DOHH2 (cell line): Measurements from ENCODE around the gene FBXL12.

Experiments used
- EZH2phosphoT487 ChIP-seq: fragments of 200-600 bp; sonication (generic); IDR thresholded peaks from 2 replicates; pipeline ENCODE4 v1.6.1; 2017; ENCODE audit warnings: borderline replicate concordance, mild to moderate bottlenecking, antibody characterized with exemption, low read length, moderate library complexity, mixed read lengths
- TF ChIP-seq, protein P1 (sequence below): fragments of 200-600 bp; sonication (generic); IDR thresholded peaks from one replicate; pipeline ENCODE4 v1.5.1; 2014; ENCODE audit warnings: antibody characterized with exemption, mild to moderate bottlenecking, low read depth, low read length; ENCODE audit not compliant: poor library complexity, severe bottlenecking

DNA sequence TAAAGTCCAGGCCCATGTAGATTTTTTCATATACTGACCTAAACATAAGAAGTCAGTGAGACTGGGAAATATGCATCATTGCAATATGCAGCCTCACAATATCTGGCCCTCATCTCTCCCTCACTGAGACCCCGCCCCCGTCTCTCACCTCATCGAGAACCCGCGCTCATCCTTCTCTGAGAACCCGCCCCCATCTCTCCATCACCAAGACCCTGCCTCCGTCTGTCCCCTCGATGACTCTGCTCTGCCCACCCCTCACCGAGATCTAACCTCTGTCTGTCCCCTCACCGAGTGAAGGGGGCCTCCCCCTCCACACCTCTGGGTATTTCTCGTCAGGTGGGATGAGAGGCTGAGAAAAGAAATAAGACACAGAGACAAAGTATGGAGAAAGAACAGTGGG is 29.8 kb downstream of the FBXL12 start:
- TF ChIP-seq, protein P1, sequence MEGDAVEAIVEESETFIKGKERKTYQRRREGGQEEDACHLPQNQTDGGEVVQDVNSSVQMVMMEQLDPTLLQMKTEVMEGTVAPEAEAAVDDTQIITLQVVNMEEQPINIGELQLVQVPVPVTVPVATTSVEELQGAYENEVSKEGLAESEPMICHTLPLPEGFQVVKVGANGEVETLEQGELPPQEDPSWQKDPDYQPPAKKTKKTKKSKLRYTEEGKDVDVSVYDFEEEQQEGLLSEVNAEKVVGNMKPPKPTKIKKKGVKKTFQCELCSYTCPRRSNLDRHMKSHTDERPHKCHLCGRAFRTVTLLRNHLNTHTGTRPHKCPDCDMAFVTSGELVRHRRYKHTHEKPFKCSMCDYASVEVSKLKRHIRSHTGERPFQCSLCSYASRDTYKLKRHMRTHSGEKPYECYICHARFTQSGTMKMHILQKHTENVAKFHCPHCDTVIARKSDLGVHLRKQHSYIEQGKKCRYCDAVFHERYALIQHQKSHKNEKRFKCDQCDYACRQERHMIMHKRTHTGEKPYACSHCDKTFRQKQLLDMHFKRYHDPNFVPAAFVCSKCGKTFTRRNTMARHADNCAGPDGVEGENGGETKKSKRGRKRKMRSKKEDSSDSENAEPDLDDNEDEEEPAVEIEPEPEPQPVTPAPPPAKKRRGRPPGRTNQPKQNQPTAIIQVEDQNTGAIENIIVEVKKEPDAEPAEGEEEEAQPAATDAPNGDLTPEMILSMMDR: no peak
- TF ChIP-seq EZH2phosphoT487: no peak
